ENCODE data around the gene ANO1.

DNA sequence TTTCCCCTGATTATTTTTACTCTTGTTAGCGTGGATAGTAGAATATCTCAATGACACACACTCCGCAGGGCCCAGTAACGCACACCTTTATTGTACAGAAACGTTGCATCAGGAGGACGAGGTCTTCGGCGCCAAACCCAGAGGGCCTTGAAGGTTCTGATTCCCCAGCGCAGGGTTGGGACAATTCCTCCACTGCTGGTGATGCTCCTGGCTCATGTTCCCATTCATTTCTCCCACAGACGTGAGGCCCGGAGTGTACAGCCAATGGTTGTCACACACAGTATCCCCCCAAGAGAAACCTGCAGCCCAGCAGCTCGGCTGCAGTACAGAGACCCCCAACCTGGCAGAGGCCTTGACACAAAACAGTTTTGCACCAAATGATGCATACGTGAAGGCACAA lies 6.1 kb upstream of the ANO1 start:
- TF ChIP-seq, protein P1, sequence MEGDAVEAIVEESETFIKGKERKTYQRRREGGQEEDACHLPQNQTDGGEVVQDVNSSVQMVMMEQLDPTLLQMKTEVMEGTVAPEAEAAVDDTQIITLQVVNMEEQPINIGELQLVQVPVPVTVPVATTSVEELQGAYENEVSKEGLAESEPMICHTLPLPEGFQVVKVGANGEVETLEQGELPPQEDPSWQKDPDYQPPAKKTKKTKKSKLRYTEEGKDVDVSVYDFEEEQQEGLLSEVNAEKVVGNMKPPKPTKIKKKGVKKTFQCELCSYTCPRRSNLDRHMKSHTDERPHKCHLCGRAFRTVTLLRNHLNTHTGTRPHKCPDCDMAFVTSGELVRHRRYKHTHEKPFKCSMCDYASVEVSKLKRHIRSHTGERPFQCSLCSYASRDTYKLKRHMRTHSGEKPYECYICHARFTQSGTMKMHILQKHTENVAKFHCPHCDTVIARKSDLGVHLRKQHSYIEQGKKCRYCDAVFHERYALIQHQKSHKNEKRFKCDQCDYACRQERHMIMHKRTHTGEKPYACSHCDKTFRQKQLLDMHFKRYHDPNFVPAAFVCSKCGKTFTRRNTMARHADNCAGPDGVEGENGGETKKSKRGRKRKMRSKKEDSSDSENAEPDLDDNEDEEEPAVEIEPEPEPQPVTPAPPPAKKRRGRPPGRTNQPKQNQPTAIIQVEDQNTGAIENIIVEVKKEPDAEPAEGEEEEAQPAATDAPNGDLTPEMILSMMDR (conservative IDR thresholded peaks at IDR 0.05), result no peak
- TF ChIP-seq ZFX (IDR thresholded peaks at IDR 0.05), result no peak
